H1 (cell line): Measurements from ENCODE around the gene ARHGEF4.

ENCODE experiments used
- CREB1 ChIP-seq: IDR thresholded peaks from 2 replicates; pipeline ENCODE4 v1.6.1; 2012; ENCODE audit warnings: inconsistent platforms
- KDM5A ChIP-seq: fragments of 200-600 bp; IDR thresholded peaks from 2 replicates; pipeline ENCODE4 v1.7.1; 2012; ENCODE audit warnings: mild to moderate bottlenecking, low read length, inconsistent platforms, mixed read lengths
- POLR2A ChIP-seq, 2 experiments: IDR thresholded peaks; 1 replicate in 1 of 2; 2 replicates in 1 of 2; pipeline ENCODE4 v1.6.1; 2011; ENCODE audit warnings: low read depth in 2 of 2, low read length in 2 of 2, mild to moderate bottlenecking in 2 of 2; ENCODE audit errors: control extremely low read depth in 1 of 2
- POLR2AphosphoS5 ChIP-seq: IDR thresholded peaks from 2 replicates; pipeline ENCODE4 v1.6.1; 2011; ENCODE audit warnings: low read depth, low read length
- RFX5 ChIP-seq: IDR thresholded peaks from 2 replicates; pipeline ENCODE4 v1.6.1; 2011; ENCODE audit warnings: low read depth, low read length, improper control_type of control experiment, borderline replicate concordance
- ZNF274 ChIP-seq: IDR thresholded peaks from 2 replicates; pipeline ENCODE4 v1.7.0; 2012; ENCODE audit warnings: low read length, borderline replicate concordance; ENCODE audit errors: extremely low read depth
- TF ChIP-seq, protein P1 (sequence below): IDR thresholded peaks from 2 replicates; pipeline ENCODE4 v1.6.1; 2012; ENCODE audit warnings: inconsistent platforms
- TF ChIP-seq, protein P2 (sequence below), 3 experiments: IDR thresholded peaks; 1 replicate in 2 of 3; 2 replicates in 1 of 3; pipeline versions ENCODE4 v1.5.1 to v1.6.1; 2011; ENCODE audit warnings: low read length in 3 of 3, mild to moderate bottlenecking in 3 of 3, inconsistent platforms in 2 of 3, low read depth in 1 of 3, moderate library complexity in 1 of 3; ENCODE audit not compliant: insufficient read depth in 1 of 3; ENCODE audit errors: control extremely low read depth in 1 of 3

GRCh38 chr2:130843321-130843985, 6.7 kb downstream of the ARHGEF4 start:
- no peak for TF ChIP-seq ZNF274
- TF ChIP-seq RFX5: no peak
- no peak for TF ChIP-seq POLR2AphosphoS5
- TF ChIP-seq, protein P1, sequence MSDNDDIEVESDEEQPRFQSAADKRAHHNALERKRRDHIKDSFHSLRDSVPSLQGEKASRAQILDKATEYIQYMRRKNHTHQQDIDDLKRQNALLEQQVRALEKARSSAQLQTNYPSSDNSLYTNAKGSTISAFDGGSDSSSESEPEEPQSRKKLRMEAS: no peak
- TF ChIP-seq, protein P2, sequence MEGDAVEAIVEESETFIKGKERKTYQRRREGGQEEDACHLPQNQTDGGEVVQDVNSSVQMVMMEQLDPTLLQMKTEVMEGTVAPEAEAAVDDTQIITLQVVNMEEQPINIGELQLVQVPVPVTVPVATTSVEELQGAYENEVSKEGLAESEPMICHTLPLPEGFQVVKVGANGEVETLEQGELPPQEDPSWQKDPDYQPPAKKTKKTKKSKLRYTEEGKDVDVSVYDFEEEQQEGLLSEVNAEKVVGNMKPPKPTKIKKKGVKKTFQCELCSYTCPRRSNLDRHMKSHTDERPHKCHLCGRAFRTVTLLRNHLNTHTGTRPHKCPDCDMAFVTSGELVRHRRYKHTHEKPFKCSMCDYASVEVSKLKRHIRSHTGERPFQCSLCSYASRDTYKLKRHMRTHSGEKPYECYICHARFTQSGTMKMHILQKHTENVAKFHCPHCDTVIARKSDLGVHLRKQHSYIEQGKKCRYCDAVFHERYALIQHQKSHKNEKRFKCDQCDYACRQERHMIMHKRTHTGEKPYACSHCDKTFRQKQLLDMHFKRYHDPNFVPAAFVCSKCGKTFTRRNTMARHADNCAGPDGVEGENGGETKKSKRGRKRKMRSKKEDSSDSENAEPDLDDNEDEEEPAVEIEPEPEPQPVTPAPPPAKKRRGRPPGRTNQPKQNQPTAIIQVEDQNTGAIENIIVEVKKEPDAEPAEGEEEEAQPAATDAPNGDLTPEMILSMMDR (IDR thresholded peaks at IDR 0.05; ENCODE audit: control extremely low read depth in 1 of 3, insufficient read depth in 1 of 3, low read depth in 1 of 3, low read length in 3 of 3): no peak
- TF ChIP-seq KDM5A: no peak
- no peak for TF ChIP-seq POLR2A (IDR thresholded peaks at IDR 0.05; ENCODE audit: control extremely low read depth in 1 of 2, low read depth in 2 of 2, low read length in 2 of 2)
- TF ChIP-seq CREB1: no peak
